Hematopoietic multipotent progenitor cell treated with erythropoietin and hydrocortisone succinate and interleukin-3 and kit ligand, for 15 days (in vitro differentiated cells): ENCODE data around the gene PNCK.
"Not testable (repeated sequence)": the region's sequence is repeated elsewhere in the genome, so short reads cannot be mapped to it uniquely, and the experiment has no call there.

Source experiments
- DNase-seq: peaks from one replicate; pipeline ENCODE4 v3.0.0-alpha.2; 2015; ENCODE audit warnings: low spot score

The PNCK gene

GRCh38 chrX:153699210-153699783, 25.7 kb upstream of the PNCK start:
- DNase-seq: not testable (repeated sequence)

- no peak for DNase-seq
These were observed 24.6 kb upstream of the PNCK start for GRCh38 chrX:153697924-153698865.

GRCh38 chrX:153696986-153697722, 23.5 kb upstream of the PNCK start:
- not testable (repeated sequence) for DNase-seq

DNA sequence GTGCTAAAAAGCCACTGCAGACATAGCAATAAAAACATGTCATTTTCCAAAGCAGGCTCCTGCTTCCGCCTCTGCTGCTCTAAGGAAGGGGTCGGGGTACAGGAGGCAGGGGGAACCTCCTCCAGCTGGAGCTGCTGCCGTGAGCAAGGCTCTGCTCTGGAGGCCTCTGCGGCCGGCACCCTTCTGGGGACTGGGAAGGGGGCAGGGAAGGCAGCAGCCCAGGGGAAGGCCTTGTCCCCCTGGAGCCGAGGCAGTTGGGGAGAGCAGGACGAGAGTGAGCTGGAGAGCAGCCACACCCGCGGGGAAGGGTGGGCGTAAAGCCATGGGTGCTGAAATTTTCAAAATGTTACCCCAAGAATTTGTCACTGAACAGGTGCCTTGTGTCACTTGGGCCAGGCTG, 22.9 kb upstream of the PNCK start:
- not testable (repeated sequence) for DNase-seq

DNA sequence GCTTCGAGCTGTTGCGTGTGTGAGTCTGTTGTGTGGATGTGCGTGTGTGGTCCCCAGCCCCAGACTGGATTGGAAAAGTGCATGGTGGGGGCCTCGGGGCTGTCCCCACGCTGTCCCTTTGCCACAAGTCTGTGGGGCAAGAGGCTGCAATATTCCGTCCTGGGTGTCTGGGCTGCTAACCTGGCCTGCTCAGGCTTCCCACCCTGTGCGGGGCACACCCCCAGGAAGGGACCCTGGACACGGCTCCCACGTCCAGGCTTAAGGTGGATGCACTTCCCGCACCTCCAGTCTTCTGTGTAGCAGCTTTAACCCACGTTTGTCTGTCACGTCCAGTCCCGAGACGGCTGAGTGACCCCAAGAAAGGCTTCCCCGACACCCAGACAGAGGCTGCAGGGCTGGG, 22.5 kb upstream of the PNCK start:
- DNase-seq: no peak

GRCh38 chrX:153694687-153695270, 21.2 kb upstream of the PNCK start:
- DNase-seq: no peak

- not testable (repeated sequence) for DNase-seq
These were observed 20.6 kb upstream of the PNCK start for GRCh38 chrX:153694256-153694655.

DNA sequence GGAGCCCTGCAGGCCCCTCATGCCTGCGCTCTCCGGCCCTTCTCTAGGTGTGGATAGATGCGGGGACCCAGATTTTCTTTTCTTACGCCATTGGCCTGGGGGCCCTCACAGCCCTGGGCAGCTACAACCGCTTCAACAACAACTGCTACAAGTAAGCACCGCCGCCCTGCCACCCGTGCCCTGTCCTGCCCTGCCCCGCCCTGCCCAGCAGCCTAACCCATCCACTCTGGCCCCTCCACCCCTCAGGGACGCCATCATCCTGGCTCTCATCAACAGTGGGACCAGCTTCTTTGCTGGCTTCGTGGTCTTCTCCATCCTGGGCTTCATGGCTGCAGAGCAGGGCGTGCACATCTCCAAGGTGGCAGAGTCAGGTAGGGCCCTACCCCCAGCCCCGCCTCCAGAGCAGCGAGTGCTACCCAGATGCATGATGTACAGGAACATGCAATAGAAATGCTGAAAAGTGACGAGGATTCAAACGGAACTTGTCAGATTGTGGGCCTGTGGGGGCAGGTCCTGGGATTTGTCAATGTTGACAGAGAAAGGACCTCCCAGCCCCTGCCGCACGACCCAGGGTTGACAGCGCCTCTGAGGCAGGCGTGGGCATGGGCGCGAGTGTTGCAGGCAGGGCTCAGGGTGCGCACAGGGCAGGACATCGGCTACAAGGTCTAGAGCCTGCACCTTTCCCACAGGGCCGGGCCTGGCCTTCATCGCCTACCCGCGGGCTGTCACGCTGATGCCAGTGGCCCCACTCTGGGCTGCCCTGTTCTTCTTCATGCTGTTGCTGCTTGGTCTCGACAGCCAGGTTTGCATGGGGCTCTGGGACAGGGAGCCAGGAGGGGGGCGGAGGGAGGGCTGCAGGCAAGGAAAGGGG, 19.8 kb upstream of the PNCK start:
- DNase-seq: no peak

GRCh38 chrX:153692611-153693156, 19.1 kb upstream of the PNCK start:
- DNase-seq: no peak

DNA sequence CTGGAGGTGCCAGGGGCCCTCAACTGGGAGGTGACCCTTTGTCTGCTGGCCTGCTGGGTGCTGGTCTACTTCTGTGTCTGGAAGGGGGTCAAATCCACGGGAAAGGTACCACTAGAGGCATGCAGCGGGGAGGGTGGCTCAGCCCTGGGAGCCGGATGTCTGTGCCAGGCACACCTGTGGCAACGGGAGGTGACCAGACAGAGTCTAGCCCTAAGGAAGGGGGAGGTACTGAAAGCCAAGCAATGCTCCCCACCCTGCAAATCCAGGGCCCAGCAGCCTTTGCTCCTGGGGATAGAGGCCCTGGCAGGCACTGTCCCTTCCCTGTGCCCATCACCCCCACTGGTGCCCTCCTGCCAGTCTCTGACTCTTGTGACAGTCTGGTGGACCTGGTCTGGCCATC, 18.4 kb upstream of the PNCK start:
- no peak for DNase-seq

- DNase-seq: not testable (repeated sequence)
These were observed 17.6 kb upstream of the PNCK start for GRCh38 chrX:153691032-153691827.

DNA sequence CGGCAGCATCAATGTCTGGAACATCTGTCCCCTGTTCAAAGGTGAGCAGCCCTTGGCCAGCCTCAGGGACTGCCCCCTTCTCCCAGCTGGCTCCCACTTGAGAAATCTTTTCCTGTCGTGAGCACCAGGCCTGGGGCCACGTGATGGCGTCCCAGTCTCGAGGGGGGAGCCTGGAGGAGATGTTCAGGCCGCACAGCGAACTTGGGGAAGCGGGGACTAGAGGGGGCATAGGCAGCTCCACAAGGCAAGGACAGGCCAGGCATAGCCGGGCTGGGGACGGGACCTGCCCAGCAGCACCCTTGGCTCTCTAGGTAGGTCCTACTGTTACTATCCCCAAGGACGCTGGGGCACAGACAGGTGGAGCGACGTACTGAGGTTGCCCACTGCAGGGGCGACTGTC, 16.9 kb upstream of the PNCK start:
- DNase-seq: no peak

DNA sequence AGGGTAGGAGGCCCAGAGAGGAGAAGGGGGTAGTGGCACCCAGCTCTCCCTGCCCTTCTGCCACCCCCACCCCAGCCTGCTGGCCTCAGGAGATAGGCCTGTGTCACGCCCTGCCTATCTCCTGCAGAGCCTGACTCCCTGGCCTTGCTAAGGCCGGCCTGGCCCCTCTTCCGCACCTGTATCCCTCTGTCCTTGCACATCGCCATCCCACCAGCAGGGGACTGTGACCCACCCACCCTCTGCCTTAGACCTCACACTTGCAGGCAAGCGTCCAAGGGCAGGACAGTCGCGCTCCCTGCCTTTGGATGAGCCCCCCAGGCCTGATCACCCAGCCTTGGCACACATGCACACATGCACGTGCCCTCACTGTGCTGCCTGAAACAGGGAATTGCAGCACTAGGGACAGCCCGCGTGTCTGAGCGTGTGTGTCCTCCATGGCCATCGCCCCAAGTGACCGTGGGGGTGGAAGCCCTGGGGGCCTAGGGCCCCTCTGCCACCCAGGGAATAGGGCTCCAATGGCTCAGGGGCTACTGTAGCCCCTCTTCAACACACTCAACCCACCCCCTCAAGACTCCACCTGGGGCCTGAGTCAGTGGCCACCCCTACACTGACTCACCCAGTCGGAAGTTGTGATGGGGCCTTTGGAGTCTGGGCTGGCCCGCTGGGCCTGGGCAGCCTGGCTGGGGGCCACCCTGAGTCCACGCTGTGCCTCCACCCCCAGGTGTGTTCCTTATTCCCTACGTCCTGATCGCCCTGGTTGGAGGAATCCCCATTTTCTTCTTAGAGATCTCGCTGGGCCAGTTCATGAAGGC, 16.2 kb upstream of the PNCK start:
- peak; percentile 78 for DNase-seq

DNA sequence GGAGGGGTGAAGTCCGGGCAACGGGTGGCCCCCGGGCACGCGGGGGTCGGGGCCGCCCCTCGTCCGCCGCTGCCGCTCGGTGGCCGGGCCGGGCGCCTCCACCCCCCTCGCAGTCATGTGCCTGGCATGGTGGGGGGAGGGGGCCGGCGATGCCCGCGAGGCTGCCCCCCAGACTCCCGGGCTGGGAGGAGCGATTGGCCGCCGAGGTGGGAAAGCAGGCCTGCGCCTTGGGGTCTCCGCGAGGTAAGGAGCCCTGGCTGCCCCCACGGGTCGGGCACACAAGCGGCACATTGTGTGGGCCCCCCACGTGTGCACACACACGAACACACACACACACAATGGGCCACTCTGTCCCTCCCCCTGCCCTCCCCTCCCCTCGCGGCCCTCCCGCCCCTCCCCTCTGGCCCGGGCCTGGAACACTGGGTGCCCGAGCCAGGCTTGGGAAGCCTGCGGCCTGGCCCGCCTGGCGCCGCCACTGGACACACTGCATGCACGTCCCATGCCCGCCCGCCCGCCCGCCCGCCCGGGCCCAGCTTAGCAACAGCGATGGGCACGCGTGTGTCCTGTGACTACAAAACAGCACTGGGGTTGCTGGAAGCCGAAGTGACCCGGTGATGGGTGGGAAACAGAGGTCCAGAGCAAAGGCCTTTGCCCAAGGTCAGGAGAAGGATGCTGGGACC, 15.4 kb upstream of the PNCK start:
- DNase-seq: no peak

DNA sequence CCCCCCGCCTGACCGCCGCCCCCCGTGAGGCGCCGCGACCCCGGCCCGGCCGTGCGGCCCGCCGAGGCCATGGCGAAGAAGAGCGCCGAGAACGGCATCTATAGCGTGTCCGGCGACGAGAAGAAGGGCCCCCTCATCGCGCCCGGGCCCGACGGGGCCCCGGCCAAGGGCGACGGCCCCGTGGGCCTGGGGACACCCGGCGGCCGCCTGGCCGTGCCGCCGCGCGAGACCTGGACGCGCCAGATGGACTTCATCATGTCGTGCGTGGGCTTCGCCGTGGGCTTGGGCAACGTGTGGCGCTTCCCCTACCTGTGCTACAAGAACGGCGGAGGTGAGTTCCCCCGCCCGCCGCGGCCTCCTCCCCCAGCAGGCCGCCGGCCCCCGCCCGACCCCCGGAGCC, 14.9 kb upstream of the PNCK start:
- no peak for DNase-seq

- peak; percentile 5 for DNase-seq
These were observed 14.5 kb upstream of the PNCK start for GRCh38 chrX:153688071-153688470.

DNA sequence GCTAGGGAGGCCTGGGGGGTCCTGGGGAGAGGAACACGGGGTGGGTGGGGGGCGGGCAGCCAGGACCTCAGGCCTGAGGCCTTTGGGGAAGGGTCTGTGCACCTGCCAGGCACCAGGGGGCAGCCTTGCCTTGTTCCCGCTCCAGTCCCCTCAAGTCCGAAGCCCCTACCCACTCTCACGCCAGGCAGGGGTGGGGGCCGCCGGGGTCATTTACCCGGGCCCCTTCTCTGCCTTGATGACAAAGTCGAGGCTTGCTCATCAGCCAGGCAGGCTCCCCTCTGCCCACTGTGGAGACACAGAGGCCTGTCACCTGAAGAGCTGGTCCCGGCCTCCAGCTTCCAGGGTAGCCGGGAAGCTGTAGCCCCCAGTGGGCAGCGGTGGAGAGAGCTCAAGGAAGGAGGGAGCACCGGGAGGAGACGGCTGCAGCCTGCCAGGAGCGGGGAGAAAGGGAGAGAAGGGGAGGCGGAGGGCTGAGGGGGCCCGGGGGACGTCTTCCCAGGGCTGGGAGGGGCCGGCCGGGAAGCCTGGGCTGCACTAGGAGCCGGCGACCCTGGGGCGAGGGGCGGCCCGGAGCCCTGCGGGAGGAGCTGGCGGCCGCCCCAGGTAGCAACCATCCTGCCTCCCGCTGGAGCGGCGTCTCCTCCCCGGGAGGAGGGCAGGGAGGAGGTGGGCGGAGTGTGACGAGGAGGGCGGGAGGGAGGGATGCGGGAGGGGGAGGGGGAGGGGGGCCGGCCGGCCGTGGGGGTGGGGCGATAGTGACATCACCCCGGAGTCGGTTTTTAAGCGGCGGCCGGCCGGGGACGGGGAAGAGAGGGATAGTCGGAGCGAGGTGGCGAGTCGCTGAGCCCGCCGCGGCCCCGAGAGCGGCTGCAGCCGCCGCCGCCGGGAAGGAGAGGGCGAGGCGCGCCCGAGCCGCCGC, 13.8 kb upstream of the PNCK start, which contains the start of gene SLC6A8:
TSS of gene SLC6A8 (plus strand) at position 806 of the 919 bp plus-strand sequence. CDS start 649 bp downstream, outside the sequence.
- DNase-seq: peak; percentile 76

GRCh38 chrX:153686711-153687110, 13.1 kb upstream of the PNCK start:
- no peak for DNase-seq
